Measurements from ENCODE around the gene SLC25A21.

DNA sequence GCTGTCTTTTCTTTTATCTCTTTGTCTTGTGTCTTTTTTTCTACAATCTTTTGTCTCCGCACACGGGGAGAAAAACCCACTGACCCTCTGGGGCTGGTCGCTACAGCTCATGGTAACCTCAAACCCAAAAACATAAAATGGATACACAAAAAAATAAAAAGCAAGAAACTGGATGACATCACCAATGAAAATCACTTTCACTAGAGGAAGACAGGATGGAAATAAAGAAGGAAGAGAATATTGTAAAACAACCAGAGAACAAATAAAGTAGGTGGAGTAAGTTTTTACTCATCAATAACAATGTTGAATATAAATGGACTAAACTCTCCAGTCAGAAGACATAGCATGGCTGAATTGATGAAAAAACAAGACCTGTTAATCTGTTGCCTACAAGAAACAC, 42.9 kb upstream of the SLC25A21 start:
- TF ChIP-seq, protein P1, sequence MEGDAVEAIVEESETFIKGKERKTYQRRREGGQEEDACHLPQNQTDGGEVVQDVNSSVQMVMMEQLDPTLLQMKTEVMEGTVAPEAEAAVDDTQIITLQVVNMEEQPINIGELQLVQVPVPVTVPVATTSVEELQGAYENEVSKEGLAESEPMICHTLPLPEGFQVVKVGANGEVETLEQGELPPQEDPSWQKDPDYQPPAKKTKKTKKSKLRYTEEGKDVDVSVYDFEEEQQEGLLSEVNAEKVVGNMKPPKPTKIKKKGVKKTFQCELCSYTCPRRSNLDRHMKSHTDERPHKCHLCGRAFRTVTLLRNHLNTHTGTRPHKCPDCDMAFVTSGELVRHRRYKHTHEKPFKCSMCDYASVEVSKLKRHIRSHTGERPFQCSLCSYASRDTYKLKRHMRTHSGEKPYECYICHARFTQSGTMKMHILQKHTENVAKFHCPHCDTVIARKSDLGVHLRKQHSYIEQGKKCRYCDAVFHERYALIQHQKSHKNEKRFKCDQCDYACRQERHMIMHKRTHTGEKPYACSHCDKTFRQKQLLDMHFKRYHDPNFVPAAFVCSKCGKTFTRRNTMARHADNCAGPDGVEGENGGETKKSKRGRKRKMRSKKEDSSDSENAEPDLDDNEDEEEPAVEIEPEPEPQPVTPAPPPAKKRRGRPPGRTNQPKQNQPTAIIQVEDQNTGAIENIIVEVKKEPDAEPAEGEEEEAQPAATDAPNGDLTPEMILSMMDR (IDR thresholded peaks at IDR 0.05) = no peak
- TF ChIP-seq EZH2 (IDR thresholded peaks at IDR 0.05) = no peak
